Glutamatergic neuron (in vitro differentiated cells): ENCODE results near the gene CAPN5. TPM values are rescaled to one million over a fixed set of nuclear protein-coding genes. Genes with fewer than 3 reads are reported as not detected.

Experiments used
- DNase-seq: peaks from one replicate; pipeline ENCODE4 v3.0.0; 2022
- H3K27ac Mint-ChIP-seq: one replicate; pipeline ENCODE4 v1.8.0; 2020; ENCODE audit warnings: mild to moderate bottlenecking, mixed read lengths, inconsistent platforms; ENCODE audit not compliant: unreplicated experiment
- H3K27me3 Mint-ChIP-seq: one replicate; pipeline ENCODE4 v1.8.0; 2020; ENCODE audit warnings: mild to moderate bottlenecking, moderate library complexity, mixed read lengths, inconsistent platforms; ENCODE audit not compliant: unreplicated experiment
- H3K36me3 Mint-ChIP-seq: one replicate; pipeline ENCODE4 v1.8.0; 2020; ENCODE audit warnings: mild to moderate bottlenecking, mixed read lengths, inconsistent platforms; ENCODE audit not compliant: unreplicated experiment
- H3K4me1 Mint-ChIP-seq: one replicate; pipeline ENCODE4 v1.8.0; 2020; ENCODE audit warnings: mild to moderate bottlenecking, low read depth, mixed read lengths, inconsistent platforms; ENCODE audit not compliant: unreplicated experiment
- H3K4me3 Mint-ChIP-seq: one replicate; pipeline ENCODE4 v1.8.0; 2020; ENCODE audit warnings: mild to moderate bottlenecking, mixed read lengths, inconsistent platforms; ENCODE audit not compliant: unreplicated experiment
- H3K9me3 Mint-ChIP-seq: one replicate; pipeline ENCODE4 v1.8.0; 2020; ENCODE audit warnings: mild to moderate bottlenecking, moderate library complexity, mixed read lengths, inconsistent platforms; ENCODE audit not compliant: unreplicated experiment
- CTCF ChIP-seq: fragments of 200-600 bp; sonication (generic); IDR thresholded peaks from one replicate; pipeline ENCODE4 v1.5.0; 2021; ENCODE audit not compliant: partially characterized antibody, unreplicated experiment
- total RNA-seq: library from RNA; stranded (reverse); fragmentation: NEBNext Ultra II Directional; extraction: Animal tissue kit (Norgen Biotek cat#: 25700); gene quantifications from one replicate; pipeline ENCODE4 v1.2.1, GENCODE V29; 2021; ENCODE audit not compliant: unreplicated experiment

Gene CAPN5
- total RNA-seq, 1 donor from 2014 or later: 45.0 TPM

GRCh38 chr11:77093056-77093891, 26.5 kb downstream of the CAPN5 start:
- peaks cover 6% of the 10 kb centered on the region for H3K9me3 Mint-ChIP-seq
- H3K4me3 Mint-ChIP-seq: no peak overlapping the region
- H3K27me3 Mint-ChIP-seq: no peaks in the 10 kb centered on the region
- TF ChIP-seq CTCF: no peak
- H3K4me1 Mint-ChIP-seq: no peaks in the 10 kb centered on the region
- H3K27ac Mint-ChIP-seq: no peak overlapping the region
- no peaks in the 10 kb centered on the region for H3K36me3 Mint-ChIP-seq
- peak; percentile 7 for DNase-seq

GRCh38 chr11:77093987-77094840, 27.4 kb downstream of the CAPN5 start:
- no peak for DNase-seq
- TF ChIP-seq CTCF: no peak
- Mint-ChIP-seq H3K4me1 (no peaks in the 10 kb centered on the region), H3K9me3 (peaks cover 6% of the 10 kb centered on the region), H3K4me3 (no peak overlapping the region), H3K27me3 (no peaks in the 10 kb centered on the region), H3K36me3 (no peaks in the 10 kb centered on the region), H3K27ac (no peak overlapping the region)

- H3K27me3 Mint-ChIP-seq: no peaks in the 10 kb centered on the region
- no peaks in the 10 kb centered on the region for H3K4me1 Mint-ChIP-seq
- no peak for DNase-seq
- no peaks in the 10 kb centered on the region for H3K36me3 Mint-ChIP-seq
- peaks cover 6% of the 10 kb centered on the region for H3K9me3 Mint-ChIP-seq
- no peak overlapping the region for H3K4me3 Mint-ChIP-seq
- H3K27ac Mint-ChIP-seq: no peak overlapping the region
- no peak for TF ChIP-seq CTCF
Measured at GRCh38 chr11:77094841-77095365, 28.1 kb downstream of the CAPN5 start.

- TF ChIP-seq CTCF: no peak
Measured at GRCh38 chr11:77095551-77096490, 29.1 kb downstream of the CAPN5 start.

More at GRCh38 chr11:77095551-77096490, 29.1 kb downstream of the CAPN5 start:
- Mint-ChIP-seq H3K27me3 (peaks cover 6% of the 10 kb centered on the region), H3K4me3 (no peak overlapping the region), H3K4me1 (no peaks in the 10 kb centered on the region), H3K36me3 (peaks cover 6% of the 10 kb centered on the region), H3K27ac (peak overlapping the region; percentile 68), H3K9me3 (peaks cover 8% of the 10 kb centered on the region)
- DNase-seq: no peak
